ENCODE data around the gene CEACAM19.

GRCh38 chr19:44675521-44675920, 4.2 kb downstream of the CEACAM19 start:
- no peak for TF ChIP-seq CTCF (IDR thresholded peaks at IDR 0.05)
- TF ChIP-seq POLR2A (IDR thresholded peaks at IDR 0.05) = no peak
